Measurements from ENCODE around the gene FBXL20.
"Not testable (repeated sequence)": the region's sequence is repeated elsewhere in the genome, so short reads cannot be mapped to it uniquely, and the experiment has no call there.

- TF ChIP-seq CTCF (conservative IDR thresholded peaks at IDR 0.05; ENCODE audit: low read depth, low read length); EZH2 (IDR thresholded peaks at IDR 0.05; ENCODE audit: low read length, unreplicated experiment); EZH2phosphoT487 (IDR thresholded peaks at IDR 0.05; ENCODE audit: borderline replicate concordance, low read length): not testable (repeated sequence)
These were observed 38.4 kb upstream of the FBXL20 start for GRCh38 chr17:39439868-39440267.
